Panc1 (cell line): ENCODE data around the gene CIB2.

Source experiments
- POLR2AphosphoS5 ChIP-seq: IDR thresholded peaks from 2 replicates; pipeline ENCODE4 v1.6.1; 2012; ENCODE audit warnings: mild to moderate bottlenecking, low read depth, low read length, moderate library complexity
- TF ChIP-seq, protein P1 (sequence below): fragments of 450-650 bp; IDR thresholded peaks from 2 replicates; pipeline ENCODE4 v1.5.1; 2017; ENCODE audit warnings: mild to moderate bottlenecking
- TF ChIP-seq, protein P2 (sequence below), 2 experiments: IDR thresholded peaks; 2 replicates each; pipeline ENCODE4 v1.6.1; 2011 to 2012; ENCODE audit warnings: low read depth in 2 of 2, control low read depth in 1 of 2, low read length in 1 of 2, mild to moderate bottlenecking in 1 of 2, moderate library complexity in 1 of 2; ENCODE audit not compliant: insufficient read depth in 1 of 2

DNA sequence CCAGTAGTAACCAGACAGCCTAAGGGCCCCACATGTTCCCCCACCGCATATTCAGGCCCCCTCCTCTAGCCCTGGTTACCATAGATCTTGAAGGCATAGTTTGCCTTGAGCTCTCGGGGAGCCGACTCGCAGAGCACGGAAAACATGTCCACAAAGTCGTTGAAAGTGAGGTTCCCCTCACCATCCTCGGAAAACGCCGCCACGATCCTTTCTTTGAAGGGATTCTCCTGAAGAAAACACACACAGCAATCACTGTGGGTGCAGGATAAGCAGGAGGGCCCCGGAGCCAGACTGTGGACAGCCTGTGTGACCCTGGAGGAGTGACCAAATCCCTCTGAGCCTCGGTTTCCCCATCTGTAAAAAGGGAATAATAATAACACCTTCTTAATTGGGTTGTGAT, 22.1 kb downstream of the CIB2 start:
- TF ChIP-seq, protein P1, sequence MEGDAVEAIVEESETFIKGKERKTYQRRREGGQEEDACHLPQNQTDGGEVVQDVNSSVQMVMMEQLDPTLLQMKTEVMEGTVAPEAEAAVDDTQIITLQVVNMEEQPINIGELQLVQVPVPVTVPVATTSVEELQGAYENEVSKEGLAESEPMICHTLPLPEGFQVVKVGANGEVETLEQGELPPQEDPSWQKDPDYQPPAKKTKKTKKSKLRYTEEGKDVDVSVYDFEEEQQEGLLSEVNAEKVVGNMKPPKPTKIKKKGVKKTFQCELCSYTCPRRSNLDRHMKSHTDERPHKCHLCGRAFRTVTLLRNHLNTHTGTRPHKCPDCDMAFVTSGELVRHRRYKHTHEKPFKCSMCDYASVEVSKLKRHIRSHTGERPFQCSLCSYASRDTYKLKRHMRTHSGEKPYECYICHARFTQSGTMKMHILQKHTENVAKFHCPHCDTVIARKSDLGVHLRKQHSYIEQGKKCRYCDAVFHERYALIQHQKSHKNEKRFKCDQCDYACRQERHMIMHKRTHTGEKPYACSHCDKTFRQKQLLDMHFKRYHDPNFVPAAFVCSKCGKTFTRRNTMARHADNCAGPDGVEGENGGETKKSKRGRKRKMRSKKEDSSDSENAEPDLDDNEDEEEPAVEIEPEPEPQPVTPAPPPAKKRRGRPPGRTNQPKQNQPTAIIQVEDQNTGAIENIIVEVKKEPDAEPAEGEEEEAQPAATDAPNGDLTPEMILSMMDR = no peak
- TF ChIP-seq, protein P2, sequence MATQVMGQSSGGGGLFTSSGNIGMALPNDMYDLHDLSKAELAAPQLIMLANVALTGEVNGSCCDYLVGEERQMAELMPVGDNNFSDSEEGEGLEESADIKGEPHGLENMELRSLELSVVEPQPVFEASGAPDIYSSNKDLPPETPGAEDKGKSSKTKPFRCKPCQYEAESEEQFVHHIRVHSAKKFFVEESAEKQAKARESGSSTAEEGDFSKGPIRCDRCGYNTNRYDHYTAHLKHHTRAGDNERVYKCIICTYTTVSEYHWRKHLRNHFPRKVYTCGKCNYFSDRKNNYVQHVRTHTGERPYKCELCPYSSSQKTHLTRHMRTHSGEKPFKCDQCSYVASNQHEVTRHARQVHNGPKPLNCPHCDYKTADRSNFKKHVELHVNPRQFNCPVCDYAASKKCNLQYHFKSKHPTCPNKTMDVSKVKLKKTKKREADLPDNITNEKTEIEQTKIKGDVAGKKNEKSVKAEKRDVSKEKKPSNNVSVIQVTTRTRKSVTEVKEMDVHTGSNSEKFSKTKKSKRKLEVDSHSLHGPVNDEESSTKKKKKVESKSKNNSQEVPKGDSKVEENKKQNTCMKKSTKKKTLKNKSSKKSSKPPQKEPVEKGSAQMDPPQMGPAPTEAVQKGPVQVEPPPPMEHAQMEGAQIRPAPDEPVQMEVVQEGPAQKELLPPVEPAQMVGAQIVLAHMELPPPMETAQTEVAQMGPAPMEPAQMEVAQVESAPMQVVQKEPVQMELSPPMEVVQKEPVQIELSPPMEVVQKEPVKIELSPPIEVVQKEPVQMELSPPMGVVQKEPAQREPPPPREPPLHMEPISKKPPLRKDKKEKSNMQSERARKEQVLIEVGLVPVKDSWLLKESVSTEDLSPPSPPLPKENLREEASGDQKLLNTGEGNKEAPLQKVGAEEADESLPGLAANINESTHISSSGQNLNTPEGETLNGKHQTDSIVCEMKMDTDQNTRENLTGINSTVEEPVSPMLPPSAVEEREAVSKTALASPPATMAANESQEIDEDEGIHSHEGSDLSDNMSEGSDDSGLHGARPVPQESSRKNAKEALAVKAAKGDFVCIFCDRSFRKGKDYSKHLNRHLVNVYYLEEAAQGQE (IDR thresholded peaks at IDR 0.05; ENCODE audit: insufficient read depth in 1 of 2, low read depth in 2 of 2, low read length in 1 of 2) = no peak
- no peak for TF ChIP-seq POLR2AphosphoS5
